ENCODE data around the gene MLLT3. TPM values are rescaled to one million over a fixed set of nuclear protein-coding genes. Genes with fewer than 3 reads are reported as not detected.

The MLLT3 gene
- total and polyA plus RNA-seq, 2 experiments from 2014 or later = 7.1 to 11.9 TPM

- Histone ChIP-seq H2AFZ (no peak overlapping the region), H3K27ac (no peak overlapping the region), H3K9ac (no peak overlapping the region), H4K20me1 (ENCODE audit: insufficient read depth) (no peaks in the 10 kb centered on the region), H3K9me2 (ENCODE audit: insufficient read depth) (no peaks in the 10 kb centered on the region; the same call in 1 of the 2 replicates), H3K4me3 (no peak overlapping the region), H3K36me3 (ENCODE audit: low read depth) (no peaks in the 10 kb centered on the region), H3K27me3 (replicated peaks; ENCODE audit: insufficient read depth) (no peaks in the 10 kb centered on the region), H3K4me2 (ENCODE audit: unreplicated experiment) (no peak overlapping the region), H3K4me1 (ENCODE audit: insufficient read depth) (peaks cover 17% of the 10 kb centered on the region), H3K79me2 (ENCODE audit: insufficient read depth) (peaks cover 68% of the 10 kb centered on the region), H3F3A (ENCODE audit: insufficient read depth) (peaks cover 40% of the 10 kb centered on the region; the same call in 1 of the 2 replicates), H3K9me3 (ENCODE audit: low read depth) (no peaks in the 10 kb centered on the region)
- in situ Hi-C loops (cut with MboI) = no loop called here
- WGBS, 2 experiments (ENCODE audit: low coverage in 1 of 2, low lambda C conversion rate in 2 of 2, missing lambda C conversion rate in 2 of 2) = 96 to 100% methylated on average over 2 of the region's 2 CpGs
- TF ChIP-seq EZH2 (IDR thresholded peaks at IDR 0.05; ENCODE audit: insufficient read depth, poor library complexity, severe bottlenecking) (no peak), EZH2phosphoT487 (IDR thresholded peaks at IDR 0.05; ENCODE audit: insufficient read depth, low read depth) (no peak)
- no peak for DNase-seq
Observed at GRCh38 chr9:20610591-20610990, 11.7 kb downstream of the MLLT3 start.

- H3K9me2 ChIP-seq (ENCODE audit: insufficient read depth) = no peaks in the 10 kb centered on the region; the same call in 1 of the 2 replicates
- 96 to 97% methylated on average over 5 of the region's 5 CpGs for WGBS, 2 experiments (ENCODE audit: low coverage in 1 of 2, low lambda C conversion rate in 2 of 2, missing lambda C conversion rate in 2 of 2)
- peaks cover 33% of the 10 kb centered on the region for H3K4me1 ChIP-seq (ENCODE audit: insufficient read depth)
- no peak for DNase-seq
- H3K27me3 ChIP-seq (replicated peaks; ENCODE audit: insufficient read depth) = no peaks in the 10 kb centered on the region
- no peak overlapping the region for H3K27ac ChIP-seq
- H3K79me2 ChIP-seq (ENCODE audit: insufficient read depth) = peaks cover 82% of the 10 kb centered on the region
- in situ Hi-C loops (cut with MboI) = no loop called here
- no peak overlapping the region for H2AFZ ChIP-seq
- no peak overlapping the region for H3K9ac ChIP-seq
- no peak overlapping the region for H3K4me3 ChIP-seq
- H3K9me3 ChIP-seq (ENCODE audit: low read depth) = no peaks in the 10 kb centered on the region
- H3K36me3 ChIP-seq (ENCODE audit: low read depth) = no peaks in the 10 kb centered on the region
- no peak overlapping the region for H3K4me2 ChIP-seq (ENCODE audit: unreplicated experiment)
- H3F3A ChIP-seq (ENCODE audit: insufficient read depth) = peaks cover 43% of the 10 kb centered on the region; the same call in 1 of the 2 replicates
- TF ChIP-seq EZH2 (IDR thresholded peaks at IDR 0.05; ENCODE audit: insufficient read depth, poor library complexity, severe bottlenecking) = no peak
- no peak for TF ChIP-seq EZH2phosphoT487 (IDR thresholded peaks at IDR 0.05; ENCODE audit: insufficient read depth, low read depth)
- H4K20me1 ChIP-seq (ENCODE audit: insufficient read depth) = no peaks in the 10 kb centered on the region
Observed at GRCh38 chr9:20608582-20608981, 13.7 kb downstream of the MLLT3 start.

GRCh38 chr9:20606652-20607051 lies 15.6 kb downstream of the MLLT3 start:
- 93 to 94% methylated on average over 2 of the region's 2 CpGs for WGBS, 2 experiments (ENCODE audit: low coverage in 1 of 2, low lambda C conversion rate in 2 of 2, missing lambda C conversion rate in 2 of 2)
- Histone ChIP-seq H3K9ac (no peak overlapping the region), H4K20me1 (ENCODE audit: insufficient read depth) (no peaks in the 10 kb centered on the region), H3K4me2 (ENCODE audit: unreplicated experiment) (no peak overlapping the region), H3K27ac (no peak overlapping the region), H3F3A (ENCODE audit: insufficient read depth) (peaks cover 24% of the 10 kb centered on the region; the same call in 1 of the 2 replicates), H2AFZ (no peak overlapping the region), H3K9me3 (ENCODE audit: low read depth) (no peaks in the 10 kb centered on the region), H3K4me1 (ENCODE audit: insufficient read depth) (peaks cover 33% of the 10 kb centered on the region), H3K79me2 (ENCODE audit: insufficient read depth) (peaks cover 89% of the 10 kb centered on the region), H3K4me3 (no peak overlapping the region), H3K27me3 (replicated peaks; ENCODE audit: insufficient read depth) (no peaks in the 10 kb centered on the region), H3K36me3 (ENCODE audit: low read depth) (no peaks in the 10 kb centered on the region), H3K9me2 (ENCODE audit: insufficient read depth) (no peaks in the 10 kb centered on the region; the same call in 1 of the 2 replicates)
- DNase-seq = no peak
- in situ Hi-C loops (cut with MboI) = no loop called here
- no peak for TF ChIP-seq EZH2phosphoT487 (IDR thresholded peaks at IDR 0.05; ENCODE audit: insufficient read depth, low read depth)
- no peak for TF ChIP-seq EZH2 (IDR thresholded peaks at IDR 0.05; ENCODE audit: insufficient read depth, poor library complexity, severe bottlenecking)

DNA sequence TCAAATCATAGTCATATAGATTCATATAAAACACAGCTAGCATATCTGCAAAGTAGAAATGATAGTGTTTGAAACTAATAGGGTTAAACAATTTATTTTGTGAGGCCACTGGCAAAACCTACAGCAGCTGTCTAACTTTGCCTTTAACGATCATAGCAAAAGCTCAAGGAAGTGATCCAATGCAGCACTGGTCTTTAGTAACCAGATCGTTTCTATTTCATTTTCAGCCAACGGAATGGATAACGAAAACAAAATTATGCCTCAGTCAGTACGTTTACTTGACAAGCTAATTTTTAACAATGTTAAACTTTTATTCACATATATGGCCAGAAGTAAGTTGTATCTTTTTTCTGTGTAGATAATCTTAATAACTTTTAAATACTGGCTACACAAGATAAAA lies 17.7 kb downstream of the MLLT3 start:
- Histone ChIP-seq H3K9me2 (ENCODE audit: insufficient read depth) (no peaks in the 10 kb centered on the region), H3F3A (ENCODE audit: insufficient read depth) (peaks cover 7% of the 10 kb centered on the region; the same call in 1 of the 2 replicates), H3K27ac (peak overlapping the region; percentile 71), H3K36me3 (ENCODE audit: low read depth) (no peaks in the 10 kb centered on the region), H4K20me1 (ENCODE audit: insufficient read depth) (no peaks in the 10 kb centered on the region), H3K9ac (peak overlapping the region; percentile 76), H3K9me3 (ENCODE audit: low read depth) (no peaks in the 10 kb centered on the region), H3K4me3 (peak overlapping the region; percentile 72), H2AFZ (peak overlapping the region; percentile 85), H3K79me2 (ENCODE audit: insufficient read depth) (peaks cover 94% of the 10 kb centered on the region), H3K4me2 (ENCODE audit: unreplicated experiment) (peak overlapping the region; percentile 93), H3K27me3 (replicated peaks; ENCODE audit: insufficient read depth) (no peaks in the 10 kb centered on the region), H3K4me1 (ENCODE audit: insufficient read depth) (peaks cover 29% of the 10 kb centered on the region)
- DNase-seq = peak; percentile 68
- TF ChIP-seq EZH2 (IDR thresholded peaks at IDR 0.05; ENCODE audit: insufficient read depth, poor library complexity, severe bottlenecking) (no peak), EZH2phosphoT487 (IDR thresholded peaks at IDR 0.05; ENCODE audit: insufficient read depth, low read depth) (no peak)
- in situ Hi-C loops (cut with MboI) = no loop called here
- 3 to 5% methylated on average over 5 of the region's 5 CpGs for WGBS, 2 experiments (ENCODE audit: low coverage in 1 of 2, low lambda C conversion rate in 2 of 2, missing lambda C conversion rate in 2 of 2)

Data from GM23248 (cell line).